ENCODE data around the gene KMT2C. TPM values are rescaled to one million over a fixed set of nuclear protein-coding genes. Genes with fewer than 3 reads are reported as not detected.

KMT2C gene
- total RNA-seq, 2 experiments from 2014 or later = 47.5 to 105 TPM

DNA sequence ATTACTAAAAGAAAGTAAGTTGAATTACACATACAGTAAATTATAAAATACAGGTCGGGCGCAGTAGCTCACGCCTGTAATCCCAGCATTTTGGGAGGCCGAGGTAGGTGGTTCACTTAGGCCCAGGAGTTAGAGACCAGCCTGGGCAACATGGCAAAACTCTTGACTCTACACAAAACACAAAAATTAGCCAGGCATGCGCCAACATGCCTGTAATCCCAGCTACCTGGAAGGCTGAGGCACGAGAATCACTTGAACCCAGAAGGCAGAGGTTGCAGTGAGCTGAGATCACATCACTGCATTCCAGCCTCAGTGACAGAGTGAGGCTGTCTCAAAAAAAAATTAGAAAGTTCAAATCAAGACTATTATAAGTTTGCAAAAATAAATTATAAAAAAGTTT is 235.4 kb downstream of the KMT2C start:
- ChIA-PET POLR2A (no interaction called here), CTCF (ENCODE audit: unreplicated experiment) (no interaction called here)
- Histone ChIP-seq H2AFZ (ENCODE audit: low read length) (no peak overlapping the region), H3K4me1 (ENCODE audit: insufficient read depth, low read length, poor library complexity, severe bottlenecking) (no peaks in the 10 kb centered on the region), H4K20me1 (ENCODE audit: insufficient read depth, low read length) (no peaks in the 10 kb centered on the region), H3K79me2 (ENCODE audit: insufficient read depth, low read depth, low read length) (no peaks in the 10 kb centered on the region), H3K4me2 (ENCODE audit: low read length) (no peak overlapping the region), H3K9me2 (ENCODE audit: insufficient read depth, low read length) (no peaks in the 10 kb centered on the region), H3K4me3 (ENCODE audit: low read depth, low read length, poor library complexity, severe bottlenecking) (no peak overlapping the region), H3K27ac (ENCODE audit: low read depth, low read length, poor library complexity, severe bottlenecking) (no peak overlapping the region), H3K36me3 (ENCODE audit: insufficient read depth, low read length) (peaks cover 80% of the 10 kb centered on the region), H3K9me3 (ENCODE audit: low read length) (no peaks in the 10 kb centered on the region)
- no TSS peak for BruUV-seq (replicated peaks)
- TF ChIP-seq, protein P1, sequence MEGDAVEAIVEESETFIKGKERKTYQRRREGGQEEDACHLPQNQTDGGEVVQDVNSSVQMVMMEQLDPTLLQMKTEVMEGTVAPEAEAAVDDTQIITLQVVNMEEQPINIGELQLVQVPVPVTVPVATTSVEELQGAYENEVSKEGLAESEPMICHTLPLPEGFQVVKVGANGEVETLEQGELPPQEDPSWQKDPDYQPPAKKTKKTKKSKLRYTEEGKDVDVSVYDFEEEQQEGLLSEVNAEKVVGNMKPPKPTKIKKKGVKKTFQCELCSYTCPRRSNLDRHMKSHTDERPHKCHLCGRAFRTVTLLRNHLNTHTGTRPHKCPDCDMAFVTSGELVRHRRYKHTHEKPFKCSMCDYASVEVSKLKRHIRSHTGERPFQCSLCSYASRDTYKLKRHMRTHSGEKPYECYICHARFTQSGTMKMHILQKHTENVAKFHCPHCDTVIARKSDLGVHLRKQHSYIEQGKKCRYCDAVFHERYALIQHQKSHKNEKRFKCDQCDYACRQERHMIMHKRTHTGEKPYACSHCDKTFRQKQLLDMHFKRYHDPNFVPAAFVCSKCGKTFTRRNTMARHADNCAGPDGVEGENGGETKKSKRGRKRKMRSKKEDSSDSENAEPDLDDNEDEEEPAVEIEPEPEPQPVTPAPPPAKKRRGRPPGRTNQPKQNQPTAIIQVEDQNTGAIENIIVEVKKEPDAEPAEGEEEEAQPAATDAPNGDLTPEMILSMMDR (conservative IDR thresholded peaks at IDR 0.05; ENCODE audit: low read length) = no peak
- no peak for TF ChIP-seq EZH2phosphoT487 (IDR thresholded peaks at IDR 0.05; ENCODE audit: borderline replicate concordance, low read depth, low read length)
- no peak for DNase-seq (ENCODE audit: low spot score)
- intact Hi-C loops (cut with micrococcal nuclease; ENCODE audit: unreplicated experiment) = no loop called here

DNA sequence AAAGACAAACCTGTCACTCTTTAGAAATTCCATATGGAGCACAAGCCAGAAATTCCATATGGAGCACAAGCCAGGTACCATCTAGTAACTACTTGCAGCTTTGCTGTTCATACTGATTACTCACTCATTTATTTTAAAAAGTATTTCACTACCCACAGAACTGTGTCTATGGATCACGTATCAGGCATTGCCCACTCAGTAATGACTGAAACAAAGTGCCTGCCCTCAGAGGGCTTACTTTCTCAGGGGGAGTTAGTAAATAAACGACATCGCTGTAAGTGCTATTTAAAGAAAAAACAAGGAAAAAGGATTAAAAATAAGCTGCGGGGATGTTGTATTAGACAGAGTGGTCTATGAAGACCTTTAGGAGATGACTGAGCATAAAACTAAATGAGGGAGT is 239.4 kb downstream of the KMT2C start:
- Histone ChIP-seq H3K79me2 (ENCODE audit: insufficient read depth, low read depth, low read length) (no peaks in the 10 kb centered on the region), H3K4me3 (ENCODE audit: low read depth, low read length, poor library complexity, severe bottlenecking) (no peak overlapping the region), H4K20me1 (ENCODE audit: insufficient read depth, low read length) (no peaks in the 10 kb centered on the region), H3K4me2 (ENCODE audit: low read length) (no peak overlapping the region), H3K27ac (ENCODE audit: low read depth, low read length, poor library complexity, severe bottlenecking) (no peak overlapping the region), H3K36me3 (ENCODE audit: insufficient read depth, low read length) (peaks cover 96% of the 10 kb centered on the region), H2AFZ (ENCODE audit: low read length) (no peak overlapping the region), H3K9me2 (ENCODE audit: insufficient read depth, low read length) (no peaks in the 10 kb centered on the region), H3K9me3 (ENCODE audit: low read length) (no peaks in the 10 kb centered on the region), H3K4me1 (ENCODE audit: insufficient read depth, low read length, poor library complexity, severe bottlenecking) (no peaks in the 10 kb centered on the region)
- BruUV-seq (replicated peaks) = no TSS peak
- POLR2A ChIA-PET = interaction anchor here (0.8 to 1.9 kb wide), 2 partner anchors 11 kb away, joined by 3 to 6 read pairs; no protein-coding TSS in a partner anchor
- intact Hi-C loops (cut with micrococcal nuclease; ENCODE audit: unreplicated experiment) = no loop called here
- CTCF ChIA-PET (ENCODE audit: unreplicated experiment) = no interaction called here
- DNase-seq (ENCODE audit: low spot score) = no peak
- no peak for TF ChIP-seq EZH2phosphoT487 (IDR thresholded peaks at IDR 0.05; ENCODE audit: borderline replicate concordance, low read depth, low read length)
- TF ChIP-seq, protein P1 (conservative IDR thresholded peaks at IDR 0.05; ENCODE audit: low read length) = no peak

DNA sequence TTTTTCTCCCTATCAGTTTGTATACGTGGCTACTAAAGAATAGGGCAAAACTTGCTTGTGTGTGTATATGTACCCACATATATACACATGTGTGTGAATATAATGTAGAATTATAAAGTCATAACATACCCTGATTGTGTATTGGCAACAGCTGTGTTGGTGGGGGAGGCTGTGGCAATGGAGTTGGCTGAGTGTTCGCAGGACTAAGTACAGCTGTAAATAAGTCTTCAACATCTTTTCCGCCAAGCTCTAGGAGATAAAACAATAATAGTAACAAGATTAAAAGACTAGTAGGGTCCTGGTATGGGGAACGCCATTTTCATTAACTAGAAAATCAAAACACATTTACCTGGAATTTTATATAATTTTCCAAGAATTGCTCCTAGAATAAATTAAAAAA is 241.9 kb downstream of the KMT2C start:
- no peaks in the 10 kb centered on the region for H3K4me1 ChIP-seq (ENCODE audit: insufficient read depth, low read length, poor library complexity, severe bottlenecking)
- BruUV-seq (replicated peaks) = no TSS peak
- no peaks in the 10 kb centered on the region for H3K9me3 ChIP-seq (ENCODE audit: low read length)
- no peak overlapping the region for H2AFZ ChIP-seq (ENCODE audit: low read length)
- H3K36me3 ChIP-seq (ENCODE audit: insufficient read depth, low read length) = peaks cover 100% of the 10 kb centered on the region
- H3K9me2 ChIP-seq (ENCODE audit: insufficient read depth, low read length) = no peaks in the 10 kb centered on the region
- DNase-seq (ENCODE audit: low spot score) = no peak
- POLR2A ChIA-PET = interaction anchor here (0.7 to 1.7 kb wide), 2 partner anchors 9 to 16 kb away, joined by 3 read pairs; no protein-coding TSS in a partner anchor
- H4K20me1 ChIP-seq (ENCODE audit: insufficient read depth, low read length) = no peaks in the 10 kb centered on the region
- no peak overlapping the region for H3K27ac ChIP-seq (ENCODE audit: low read depth, low read length, poor library complexity, severe bottlenecking)
- H3K79me2 ChIP-seq (ENCODE audit: insufficient read depth, low read depth, low read length) = no peaks in the 10 kb centered on the region
- TF ChIP-seq, protein P1 (conservative IDR thresholded peaks at IDR 0.05; ENCODE audit: low read length) = no peak
- TF ChIP-seq EZH2phosphoT487 (IDR thresholded peaks at IDR 0.05; ENCODE audit: borderline replicate concordance, low read depth, low read length) = no peak
- no peak overlapping the region for H3K4me3 ChIP-seq (ENCODE audit: low read depth, low read length, poor library complexity, severe bottlenecking)
- CTCF ChIA-PET (ENCODE audit: unreplicated experiment) = no interaction called here
- H3K4me2 ChIP-seq (ENCODE audit: low read length) = no peak overlapping the region
- intact Hi-C loops (cut with micrococcal nuclease; ENCODE audit: unreplicated experiment) = no loop called here

Data from OCI-LY7 (cell line).